Stimulated activated CD4-positive, alpha-beta T cell treated with anti-CD3 and anti-CD28 coated beads, Interleukin-1b, Interleukin-23, amount 100 ng/mL, for 1 hour (primary cell): ENCODE measurements around the gene MYO1C.
A peak's percentile ranks its signal among the peaks of the same experiment; 100 is the strongest.

ENCODE experiments used
- DNase-seq, 2 donors: peaks; one replicate each; pipeline ENCODE4 v3.0.0-alpha.2; 2020; ENCODE audit warnings: low read depth in 2 of 2

The MYO1C gene

DNA sequence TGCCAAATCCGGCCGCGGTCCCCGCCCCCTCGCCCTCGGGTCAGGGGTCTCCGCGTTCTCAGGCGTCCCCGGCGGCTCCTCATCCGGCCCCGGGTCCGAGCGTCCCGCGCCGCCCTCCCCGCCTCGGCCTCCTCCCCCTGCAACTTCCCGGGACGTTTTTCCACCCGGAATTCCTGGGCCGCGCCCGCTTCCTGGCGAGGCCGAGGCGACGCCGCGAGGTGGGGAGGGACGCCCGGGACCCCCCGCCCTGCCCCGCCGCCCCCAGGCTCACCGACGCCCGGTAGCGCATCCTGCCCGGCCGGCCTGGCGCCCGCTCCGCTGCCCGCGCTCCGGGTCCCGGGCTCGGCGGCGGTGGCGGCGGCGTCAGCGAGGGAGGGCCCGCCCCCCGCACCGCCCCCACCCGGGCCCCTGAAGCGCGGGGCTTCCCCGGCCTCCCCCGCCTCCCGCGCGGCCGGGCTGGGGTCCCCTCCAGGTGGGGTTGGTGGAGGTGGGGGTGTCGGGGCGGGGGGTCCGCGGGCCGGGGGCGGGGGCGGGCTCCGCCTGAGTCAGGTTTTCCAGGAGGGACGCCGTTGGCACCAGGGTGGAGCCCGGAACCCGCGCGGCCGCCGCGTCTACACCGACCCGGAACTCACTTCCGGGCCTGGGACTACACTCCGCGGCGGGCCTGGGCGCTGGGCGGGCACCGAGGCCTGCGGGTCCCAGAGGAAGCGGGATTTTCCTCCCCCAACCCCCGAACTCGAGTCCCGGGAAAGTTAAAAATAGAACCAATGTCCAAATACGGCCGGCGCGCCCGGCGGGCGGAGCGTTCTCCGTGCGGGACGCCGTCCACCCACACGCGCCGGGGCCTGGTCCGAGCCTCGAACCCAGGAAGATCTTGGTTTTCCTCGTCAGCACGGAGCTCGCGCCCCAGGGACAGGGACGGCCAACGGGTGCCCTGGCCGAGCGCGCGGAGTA, 6.8 kb downstream of the MYO1C start:
- peak in 1 of 2 donors; percentile 43 for DNase-seq

DNA sequence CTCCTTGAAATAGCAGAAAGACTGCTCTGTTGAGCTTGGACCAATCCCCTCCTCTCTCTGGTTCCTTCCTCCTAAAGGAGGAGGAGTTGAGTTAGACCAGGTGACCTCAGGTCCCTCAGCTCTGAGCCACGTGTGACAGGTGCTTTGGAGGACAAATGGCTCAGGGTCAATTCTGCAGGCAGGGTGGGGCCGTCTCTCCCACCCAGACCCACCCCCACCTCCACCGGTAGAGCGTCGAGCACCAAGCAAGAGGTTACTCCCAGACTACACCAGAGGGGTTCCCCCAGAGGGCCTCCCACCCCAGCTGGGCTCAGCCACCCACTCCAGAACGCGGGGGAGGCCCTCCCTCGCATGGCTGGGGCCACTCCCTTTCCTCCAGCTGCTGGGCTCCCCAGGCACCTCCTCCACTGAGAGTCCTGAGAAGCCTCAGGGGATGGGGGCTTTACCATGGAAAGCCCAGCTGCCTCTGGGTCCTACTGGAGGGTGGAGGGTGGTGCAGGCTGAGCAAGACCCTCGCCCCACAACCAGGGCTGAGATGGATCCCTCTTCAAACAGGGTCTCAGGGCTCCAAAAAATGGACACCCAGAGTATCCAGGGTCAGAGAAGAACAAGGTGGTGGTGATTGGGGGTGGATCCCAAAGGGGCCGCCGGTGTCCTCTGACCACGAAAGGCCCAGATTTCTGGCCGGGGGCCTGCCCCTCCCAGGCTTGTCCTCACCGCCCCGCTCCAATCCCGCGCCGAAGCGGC, 7.6 kb downstream of the MYO1C start:
- DNase-seq = no peak

DNA sequence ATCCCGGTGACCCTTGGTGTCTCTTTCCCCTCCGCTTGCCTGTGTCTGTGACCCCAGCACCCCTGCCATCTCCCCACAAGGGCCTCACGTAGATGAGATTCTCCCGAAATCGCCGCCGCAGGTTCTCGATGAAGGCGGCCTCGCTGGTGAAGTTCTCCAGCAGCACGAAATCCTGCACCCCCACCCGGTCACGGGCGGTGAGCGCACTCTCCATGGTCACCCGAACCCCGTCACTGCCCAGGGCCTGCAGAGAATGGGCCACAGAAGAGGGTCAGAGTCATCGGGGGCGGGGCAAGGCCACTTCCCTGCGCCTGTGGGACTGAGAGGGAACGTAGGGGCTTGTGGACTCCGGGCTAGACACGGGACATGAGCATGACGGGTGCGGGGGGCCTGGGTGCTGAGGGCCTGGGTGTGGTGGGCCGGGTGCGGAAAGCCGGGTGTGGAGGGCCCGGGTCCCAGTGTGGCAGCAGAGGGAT, 8.4 kb downstream of the MYO1C start:
- DNase-seq = no peak

DNA sequence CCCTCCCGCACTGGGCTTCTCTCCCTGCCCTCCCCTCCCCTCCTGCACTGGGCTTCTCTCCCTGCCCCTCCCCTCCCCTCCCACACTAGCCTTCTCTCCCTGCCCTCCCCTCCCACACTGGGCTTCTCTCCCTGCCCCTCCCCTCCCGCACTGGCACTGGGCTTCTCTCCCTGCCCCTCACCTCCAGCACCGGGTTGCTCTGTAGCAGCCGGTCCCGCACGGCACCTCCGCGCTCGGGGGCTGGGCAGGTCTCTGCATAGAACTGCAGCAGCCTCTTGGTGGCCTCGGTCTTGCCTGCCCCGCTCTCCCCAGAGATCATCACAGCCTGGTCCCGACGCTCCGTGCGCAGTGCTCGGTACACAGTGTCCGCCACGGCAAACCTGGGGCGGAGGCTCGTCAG, 9.8 kb downstream of the MYO1C start:
- no peak for DNase-seq

DNA sequence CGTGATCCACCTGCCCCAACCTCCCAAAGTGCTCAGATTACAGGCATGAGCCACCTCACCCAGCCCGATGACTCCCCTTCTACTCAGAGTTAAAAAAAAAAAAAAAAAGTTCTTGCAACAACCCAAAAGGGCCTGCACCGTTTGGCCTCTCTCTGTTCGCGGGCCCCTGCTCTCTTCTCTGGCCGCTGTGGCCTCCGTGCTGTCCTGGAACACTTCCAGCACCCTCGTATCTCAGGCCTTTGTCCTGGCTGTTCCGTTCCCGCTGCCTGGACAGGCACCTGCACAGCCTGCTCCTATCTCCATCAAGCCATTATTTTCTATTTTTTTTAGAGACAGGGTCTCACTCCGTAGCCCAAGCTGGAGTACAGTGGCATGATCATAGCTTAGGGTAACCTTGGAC, 10.8 kb downstream of the MYO1C start:
- no peak for DNase-seq

DNA sequence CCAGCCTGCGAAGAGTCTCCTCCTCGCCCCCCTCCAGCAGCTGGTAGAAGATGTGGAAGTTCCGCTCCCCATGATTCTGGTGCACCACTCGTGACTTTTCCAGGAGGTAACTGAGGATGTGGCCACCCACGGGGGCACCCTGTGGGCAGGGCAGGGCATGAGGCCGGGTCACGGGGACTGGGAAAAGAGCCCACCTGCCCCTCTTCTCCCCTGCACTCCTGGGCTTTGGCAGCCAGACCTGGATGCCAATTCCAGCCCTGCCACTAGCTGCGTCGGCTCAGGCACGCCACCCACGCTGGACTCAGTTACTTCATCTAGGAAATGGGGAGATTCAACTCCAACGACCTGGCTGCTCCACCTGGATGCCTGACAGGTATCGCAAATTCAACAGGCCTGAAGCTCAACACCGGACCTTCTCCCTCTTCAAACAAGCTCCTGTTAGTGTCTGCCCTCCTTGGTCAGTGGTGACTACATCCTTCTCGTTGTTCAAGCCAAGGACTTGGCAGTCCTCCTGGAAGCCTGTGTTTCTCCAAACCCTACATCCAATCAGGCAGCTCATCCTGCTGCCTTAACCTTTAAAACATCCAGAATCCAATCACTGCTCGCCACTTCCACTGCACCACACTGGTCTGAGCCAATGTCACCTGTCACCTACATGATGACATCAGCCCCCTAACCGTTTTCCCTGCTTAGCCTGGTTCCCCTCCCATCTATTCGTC, 11.6 kb downstream of the MYO1C start:
- no peak for DNase-seq

DNA sequence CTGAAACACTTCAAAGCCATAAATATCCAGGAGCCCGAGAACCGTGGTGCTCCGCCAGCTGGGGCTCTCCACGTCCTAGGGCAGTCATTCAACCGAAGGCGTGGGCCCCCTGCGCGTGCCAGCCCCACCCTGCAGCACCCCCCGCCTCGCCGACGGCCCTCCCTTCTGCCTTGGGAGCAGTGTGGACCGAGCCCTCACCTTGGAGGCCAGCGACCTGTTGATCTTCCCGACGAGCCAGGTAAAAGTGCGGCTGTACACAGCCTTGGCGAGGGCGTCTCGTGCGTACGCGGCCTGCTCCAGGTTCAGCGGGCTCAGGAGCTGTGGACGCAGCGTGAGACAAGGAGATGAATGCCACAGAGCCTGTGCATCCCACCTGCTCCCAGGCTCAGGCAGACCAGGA, 14.1 kb downstream of the MYO1C start:
- DNase-seq = no peak

DNA sequence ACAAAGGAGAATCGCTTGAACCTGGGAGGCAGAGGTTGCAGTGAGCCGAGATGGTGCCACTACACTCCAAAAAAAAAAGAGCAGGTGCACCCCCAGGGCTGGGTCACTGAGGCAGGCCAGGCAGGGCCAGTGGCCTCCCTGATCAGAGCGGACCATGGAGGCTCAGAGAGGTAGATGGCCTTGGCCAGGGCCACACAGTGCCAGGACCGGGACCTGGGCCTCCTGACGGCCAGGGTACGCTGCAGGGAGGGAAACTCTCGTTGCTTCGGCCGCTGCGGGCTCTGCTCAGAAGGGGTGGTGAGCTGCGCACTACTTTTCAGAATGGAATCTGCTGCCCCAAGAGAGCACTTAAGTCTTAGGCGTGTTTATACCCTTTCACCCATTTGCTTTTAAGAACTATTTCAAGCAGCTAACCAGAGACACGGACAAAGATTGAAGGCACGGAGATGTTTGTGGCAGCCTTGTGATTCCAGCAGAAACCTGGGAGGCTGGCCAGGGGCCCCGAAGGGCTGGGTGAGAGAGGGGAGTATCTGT, 17.1 kb downstream of the MYO1C start:
- DNase-seq = no peak

DNA sequence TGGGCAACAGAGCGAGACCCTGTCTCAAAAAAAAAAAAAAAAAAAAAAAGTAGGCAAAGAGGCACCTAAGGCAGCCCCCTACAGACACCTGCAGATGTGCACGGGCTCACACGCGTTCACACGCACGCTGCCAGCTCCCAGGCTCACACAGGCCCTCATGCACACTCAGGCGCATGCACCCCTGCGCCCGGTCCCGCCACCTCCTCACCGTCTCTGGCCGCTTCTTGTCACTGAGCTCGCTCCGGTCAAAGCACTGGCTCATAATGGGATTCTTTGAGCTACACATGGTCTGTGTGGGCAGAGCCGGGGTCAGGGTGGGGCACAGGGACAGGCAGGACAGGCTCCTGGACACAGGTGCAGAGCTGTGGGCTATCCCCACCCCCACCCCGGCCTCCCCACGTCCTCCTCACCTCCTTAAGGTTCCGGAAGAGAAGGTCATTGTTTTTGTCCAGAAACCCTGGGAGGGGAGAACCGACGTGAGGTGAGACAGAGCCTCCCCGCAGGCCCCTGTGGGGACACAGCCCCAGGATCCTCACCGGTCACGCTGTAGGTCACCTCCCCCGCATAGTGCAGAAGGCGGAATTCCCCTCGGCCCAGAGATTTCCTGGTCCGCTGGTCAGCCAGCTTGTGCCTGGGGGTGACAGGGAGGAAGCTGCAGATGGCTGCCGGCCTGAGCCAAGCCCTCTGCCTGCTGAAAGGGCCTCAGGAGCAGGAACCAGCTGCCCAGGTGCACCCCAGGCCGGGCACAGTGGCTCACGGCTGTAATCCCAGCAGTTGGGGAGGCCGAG, 17.9 kb downstream of the MYO1C start:
- no peak for DNase-seq

DNA sequence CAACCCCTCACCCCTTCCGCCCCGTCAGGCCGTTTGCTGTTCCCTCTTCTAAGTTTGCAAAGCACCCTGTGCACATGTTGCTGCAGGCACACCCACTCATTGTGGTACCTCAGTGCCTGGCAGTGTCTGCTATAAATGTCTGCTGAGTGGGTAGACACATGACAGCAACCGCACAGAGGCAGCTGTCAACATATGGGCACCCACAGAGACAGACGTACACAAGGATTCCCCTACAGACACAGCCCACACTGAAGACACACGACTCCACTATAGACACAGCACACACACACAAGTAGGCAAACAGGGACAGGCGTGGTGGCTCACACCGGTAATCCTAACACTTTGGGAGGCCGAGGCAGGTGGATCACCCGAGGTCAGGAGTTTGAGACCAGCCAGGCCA, 18.6 kb downstream of the MYO1C start:
- DNase-seq = no peak

DNA sequence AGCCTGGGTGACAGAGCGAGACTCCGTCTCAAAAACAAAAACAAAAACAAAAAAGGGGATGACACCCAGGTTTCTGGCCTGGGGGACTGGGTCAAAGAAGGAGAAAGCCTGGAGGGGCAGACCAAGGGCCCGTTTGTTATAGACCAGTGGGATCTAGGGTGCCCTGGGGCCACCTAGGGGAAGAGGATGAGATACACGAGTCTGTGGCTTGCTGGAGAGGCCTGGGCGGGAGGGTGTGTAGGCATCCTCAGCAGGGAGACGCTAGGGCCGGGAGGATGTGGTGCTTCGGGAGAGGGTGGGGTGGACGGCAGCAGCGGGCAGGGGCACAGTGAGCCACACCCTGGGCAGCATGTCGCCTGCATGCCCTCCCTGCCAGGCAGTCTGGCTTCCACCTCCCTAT, 19.3 kb downstream of the MYO1C start:
- DNase-seq = no peak

DNA sequence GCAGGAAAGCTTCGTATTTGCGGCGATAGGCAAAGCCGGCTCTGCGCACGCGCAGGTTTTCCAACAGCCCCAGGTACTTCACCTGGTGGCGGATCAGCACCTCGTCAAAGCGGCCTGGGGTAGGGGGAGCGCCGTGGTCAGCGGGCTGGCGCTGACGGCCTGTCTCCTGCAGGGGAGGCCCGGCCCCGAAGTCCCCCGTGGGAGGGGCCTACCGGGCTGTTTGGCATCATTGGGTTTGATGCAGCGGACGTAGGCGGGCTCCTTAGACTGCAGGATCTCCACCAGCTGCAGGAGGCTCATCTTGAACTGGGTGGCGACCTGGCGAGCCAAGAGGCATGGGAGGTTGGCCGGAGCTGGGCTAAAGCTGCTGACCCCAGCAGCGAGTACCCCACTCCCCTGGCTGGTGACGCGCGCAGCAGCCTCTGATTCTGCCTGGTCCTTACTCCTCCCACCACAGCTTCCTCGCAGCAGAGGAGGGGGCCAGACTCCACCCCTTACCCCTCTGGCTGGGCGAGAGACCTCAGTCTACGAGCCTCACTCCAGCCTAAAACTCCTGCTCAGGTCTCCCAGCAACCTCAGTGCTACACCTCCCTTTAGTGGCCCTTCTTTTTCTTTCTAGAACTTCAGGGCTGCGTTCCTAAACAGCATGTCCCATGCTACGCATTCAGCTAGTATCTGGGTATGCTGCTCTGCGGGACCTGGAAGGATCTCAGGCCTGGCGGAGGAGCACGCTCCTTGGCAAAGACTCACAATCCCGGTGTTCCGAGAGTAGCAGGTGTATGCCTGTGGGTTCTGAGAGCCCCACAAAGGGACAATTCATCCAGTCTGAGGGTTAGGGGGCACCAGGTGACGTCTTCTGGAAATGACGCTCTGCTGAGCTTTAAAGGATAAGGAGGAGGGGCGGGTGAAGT, 20.3 kb downstream of the MYO1C start:
- DNase-seq = no peak

DNA sequence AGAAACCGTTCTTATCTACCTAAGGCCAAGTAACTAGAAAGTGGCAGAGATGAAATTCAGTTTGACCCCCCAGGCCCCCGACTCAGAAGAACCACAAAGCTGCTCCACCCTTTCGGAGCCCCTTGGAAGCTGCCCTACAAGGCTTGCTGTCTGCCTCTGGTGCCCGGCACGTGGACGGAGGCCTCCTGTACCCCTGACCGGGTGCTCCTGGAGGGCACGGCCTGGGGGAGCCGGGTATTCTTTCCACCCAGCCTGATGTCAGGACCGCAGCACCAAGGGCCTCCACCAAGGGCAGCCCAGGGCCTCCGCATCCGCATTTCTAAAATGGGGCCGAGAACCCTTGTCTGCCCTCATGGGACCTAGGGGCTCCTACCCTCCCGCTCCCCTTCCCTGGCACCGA, 21.0 kb downstream of the MYO1C start:
- no peak for DNase-seq

DNA sequence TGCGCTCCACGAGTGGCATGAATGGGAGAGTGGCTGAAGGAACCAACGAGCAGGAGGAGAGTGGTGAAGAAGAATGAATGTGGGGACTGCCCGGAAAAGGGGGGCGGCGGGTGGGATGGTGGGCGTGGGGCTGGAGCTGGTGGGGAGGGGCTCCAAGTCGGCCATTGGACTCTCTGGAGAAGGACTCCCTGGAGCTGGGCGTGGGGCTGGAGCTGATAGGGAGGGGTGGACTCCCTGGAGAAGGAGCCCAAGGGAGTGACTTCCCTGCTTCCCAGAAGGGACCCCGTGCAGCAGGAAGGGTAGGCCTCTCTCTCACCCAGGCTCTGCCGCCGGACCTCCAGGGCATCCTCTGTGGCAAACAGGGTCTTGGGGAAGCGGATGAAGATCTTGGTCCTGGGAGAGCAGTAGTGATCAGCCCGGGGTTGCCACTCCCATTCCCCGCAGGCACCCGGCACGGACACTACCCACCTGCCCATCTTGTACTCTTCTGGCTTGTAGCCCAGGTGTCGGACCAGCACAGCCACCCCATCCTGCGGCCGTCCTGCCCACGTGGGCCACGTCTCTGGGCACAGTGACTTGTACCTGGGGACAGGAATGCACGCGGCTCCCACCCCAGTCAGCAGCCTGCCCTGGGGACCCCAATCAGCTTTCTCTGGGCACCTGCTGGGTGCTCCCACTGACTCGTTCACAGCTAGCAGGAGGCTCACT, 21.6 kb downstream of the MYO1C start:
- DNase-seq = no peak

DNA sequence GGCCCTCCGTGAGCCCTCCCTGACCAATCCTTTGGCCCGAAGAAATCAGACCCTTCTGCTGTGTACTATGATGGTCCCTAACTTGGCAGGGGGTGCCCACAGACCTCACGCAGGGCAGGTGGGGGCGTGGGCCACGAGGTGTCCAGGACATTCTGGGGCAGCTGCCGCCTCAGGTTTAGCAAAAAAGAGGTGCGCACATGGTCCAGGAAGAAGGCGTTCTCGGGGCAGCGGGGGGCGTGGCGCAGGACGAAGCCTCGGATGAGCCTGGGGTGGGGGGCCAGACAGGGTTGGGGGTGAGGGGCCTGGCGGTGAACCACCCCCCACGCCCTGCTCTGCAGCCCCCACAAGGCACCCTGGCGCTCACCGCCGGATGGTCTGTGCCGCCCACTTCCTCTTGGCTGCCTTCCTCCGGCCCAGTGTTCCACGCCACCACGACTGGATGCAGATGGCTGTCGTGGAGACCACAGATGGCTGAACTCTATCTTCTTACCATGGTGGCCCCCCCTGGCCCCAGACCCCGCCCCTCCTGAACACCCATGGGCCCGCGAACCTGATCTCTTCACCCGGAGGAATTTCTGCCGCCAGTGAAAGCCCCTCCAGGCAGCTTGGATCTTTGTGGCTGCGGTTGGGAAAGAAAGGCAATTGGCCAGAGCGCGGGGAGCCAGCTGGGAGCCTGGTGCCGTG, 22.3 kb downstream of the MYO1C start:
- no peak for DNase-seq

DNA sequence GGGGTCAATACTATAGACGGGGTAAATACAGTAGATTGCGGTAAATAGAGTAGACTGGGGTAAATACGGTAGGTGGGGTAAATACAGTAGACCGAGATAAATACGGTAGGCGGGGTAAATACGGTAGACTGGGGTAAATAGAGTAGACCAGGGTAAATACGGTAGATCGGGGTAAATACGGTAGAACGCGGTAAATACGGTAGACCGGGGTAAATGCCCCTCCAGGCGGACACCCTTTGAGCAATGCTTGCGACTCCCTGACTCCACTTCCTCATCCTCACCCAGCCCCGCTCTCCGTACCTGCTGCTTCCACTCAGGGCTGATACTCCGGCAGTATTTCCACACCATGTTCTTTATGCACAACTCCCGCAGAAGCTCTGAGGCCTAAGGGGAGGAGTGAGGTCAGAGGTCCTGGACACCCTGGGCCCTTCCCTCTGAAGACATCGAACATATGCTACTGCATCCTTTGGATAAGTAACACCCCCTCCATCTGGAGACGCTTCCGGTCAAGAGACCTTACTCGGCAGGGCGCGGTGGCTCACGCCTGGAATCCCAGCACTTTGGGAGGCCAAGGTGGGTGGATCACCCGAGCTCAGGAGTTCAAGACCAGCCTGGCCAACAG, 23.1 kb downstream of the MYO1C start:
- no peak for DNase-seq

DNA sequence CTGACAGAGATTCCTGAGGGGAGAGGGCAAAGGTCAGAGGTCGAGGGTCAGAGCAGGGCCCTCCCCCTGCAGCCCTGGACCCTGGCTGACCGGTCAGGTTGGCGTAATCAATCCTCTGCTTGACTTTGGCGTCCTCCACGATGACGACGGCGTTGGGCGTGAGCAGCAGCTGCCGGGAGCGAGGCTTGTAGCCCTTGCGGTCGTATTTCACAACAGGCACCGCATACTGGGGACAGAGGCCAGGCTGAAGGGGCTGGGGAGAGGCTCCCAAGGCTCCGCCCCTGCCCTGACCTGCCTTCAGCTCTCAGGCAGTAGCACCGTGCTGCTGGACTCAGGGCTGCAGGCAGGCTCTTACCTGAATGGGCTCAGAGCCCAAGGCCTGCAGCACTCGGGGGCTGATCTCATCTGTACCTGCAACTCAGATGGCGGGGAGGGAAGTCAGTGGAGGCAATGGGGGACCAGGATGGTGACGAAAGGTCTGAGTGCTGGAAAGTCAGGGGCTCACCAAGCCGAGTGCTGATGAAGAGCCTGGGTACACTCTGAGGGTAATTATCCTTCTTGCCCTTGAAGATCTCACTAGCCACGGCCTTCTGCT, 24.5 kb downstream of the MYO1C start:
- no peak for DNase-seq

DNA sequence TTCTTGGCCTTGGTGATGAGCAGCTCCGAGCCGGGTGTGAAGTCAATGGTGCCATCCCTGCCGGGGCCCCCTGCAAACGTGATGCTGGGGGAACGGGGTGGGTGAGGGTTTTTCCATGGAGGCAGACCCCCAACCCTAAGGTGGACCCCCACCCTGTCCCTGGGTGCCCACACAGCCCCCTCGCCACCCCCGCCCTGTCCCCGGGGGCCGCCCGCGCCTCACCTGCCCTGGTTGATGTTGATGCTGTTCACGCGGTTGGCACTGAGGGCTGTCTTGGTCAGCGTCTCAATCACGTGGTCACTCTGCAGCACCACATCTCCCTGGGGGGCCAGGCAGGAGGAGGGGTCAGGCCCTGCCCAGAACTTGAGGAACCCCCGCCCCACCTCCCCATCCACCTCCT, 25.2 kb downstream of the MYO1C start:
- DNase-seq = no peak
